Colonic mucosa (tissue), 4 donors: ENCODE measurements around the gene ZNF79. TPM values are rescaled to one million over a fixed set of nuclear protein-coding genes. Genes with fewer than 3 reads are reported as not detected.

Experiments used
- DNase-seq: peaks from one replicate; pipeline ENCODE4 v3.0.0-alpha.2; 2020
- H3K27ac ChIP-seq: fragments of 200-600 bp; one replicate; pipeline ENCODE4 v1.8.0; 2021
- H3K27me3 ChIP-seq: fragments of 200-600 bp; one replicate; pipeline ENCODE4 v1.8.0; 2021
- H3K36me3 ChIP-seq: fragments of 200-600 bp; one replicate; pipeline ENCODE4 v1.8.0; 2021
- H3K4me1 ChIP-seq: fragments of 200-600 bp; one replicate; pipeline ENCODE4 v1.8.0; 2021; ENCODE audit warnings: mild to moderate bottlenecking
- H3K4me3 ChIP-seq: fragments of 200-600 bp; one replicate; pipeline ENCODE4 v1.8.0; 2021
- H3K9ac ChIP-seq, 2 donors: one replicate each; pipeline ENCODE4 v1.7.0; 2013; ENCODE audit warnings: control low read depth in 2 of 2, low read depth in 2 of 2, low read length in 2 of 2
- H3K9me3 ChIP-seq: fragments of 200-600 bp; one replicate; pipeline ENCODE4 v1.8.0; 2021
- CTCF ChIP-seq: fragments of 200-600 bp; IDR thresholded peaks from one replicate; pipeline ENCODE4 v1.8.0; 2022; ENCODE audit warnings: antibody characterized with exemption, mild to moderate bottlenecking
- intact Hi-C: fragments of 100-400 bp; cut with DNase I; formaldehyde crosslinking; loops from one replicate; pipeline ENCODE4 v1.14.1; 2022
- total RNA-seq, 2 donors: library from RNA; stranded (reverse); fragmentation: NEBNext Ultra II Directional in 1 of 2; extraction: Animal tissue kit (Norgen Biotek cat#: 25700) in 1 of 2; gene quantifications; one replicate each; pipeline ENCODE4 v1.2.1, GENCODE V29; 2021
- donor health status: healthy.
- donor health status: DM: no; HTN: no; CAD: no.
- donor health status: DM: no; HTN: no; CAD: no.

Gene ZNF79
- total RNA-seq, 2 donors from 2014 or later, result 5.8 to 6.4 TPM

GRCh38 chr9:127491516-127491915, 67.3 kb downstream of the ZNF79 start:
- no peak overlapping the region for H3K4me3 ChIP-seq
- no peaks in the 10 kb centered on the region for H3K9me3 ChIP-seq
- intact Hi-C loops, result no loop called here
- TF ChIP-seq CTCF, result no peak
- H3K27me3 ChIP-seq, result no peaks in the 10 kb centered on the region
- no peak overlapping the region for H3K9ac ChIP-seq
- peaks cover 3% of the 10 kb centered on the region for H3K4me1 ChIP-seq
- no peak for DNase-seq
- no peak overlapping the region for H3K27ac ChIP-seq
- H3K36me3 ChIP-seq, result no peaks in the 10 kb centered on the region

GRCh38 chr9:127492616-127493015, 68.4 kb downstream of the ZNF79 start:
- no peaks in the 10 kb centered on the region for H3K9me3 ChIP-seq
- no peak for TF ChIP-seq CTCF
- H3K9ac ChIP-seq, result no peak overlapping the region
- H3K36me3 ChIP-seq, result no peaks in the 10 kb centered on the region
- H3K27me3 ChIP-seq, result no peaks in the 10 kb centered on the region
- intact Hi-C loops, result no loop called here
- no peak for DNase-seq
- peaks cover 3% of the 10 kb centered on the region for H3K4me1 ChIP-seq
- H3K4me3 ChIP-seq, result no peak overlapping the region
- no peak overlapping the region for H3K27ac ChIP-seq

GRCh38 chr9:127493592-127494303, 69.6 kb downstream of the ZNF79 start:
- Histone ChIP-seq H3K27ac (no peak overlapping the region), H3K36me3 (no peaks in the 10 kb centered on the region), H3K9ac (no peak overlapping the region), H3K4me1 (peaks cover 3% of the 10 kb centered on the region), H3K4me3 (no peak overlapping the region), H3K27me3 (no peaks in the 10 kb centered on the region), H3K9me3 (no peaks in the 10 kb centered on the region)
- no peak for TF ChIP-seq CTCF
- DNase-seq, result no peak
- intact Hi-C loops, result no loop called here

GRCh38 chr9:127494304-127494702, 70.1 kb downstream of the ZNF79 start:
- intact Hi-C loops, result no loop called here

More at GRCh38 chr9:127494304-127494702, 70.1 kb downstream of the ZNF79 start:
- Histone ChIP-seq H3K27ac (no peak overlapping the region), H3K4me3 (no peak overlapping the region), H3K9me3 (no peaks in the 10 kb centered on the region), H3K36me3 (no peaks in the 10 kb centered on the region), H3K27me3 (no peaks in the 10 kb centered on the region), H3K9ac (no peak overlapping the region), H3K4me1 (peaks cover 3% of the 10 kb centered on the region)
- DNase-seq, result no peak
- TF ChIP-seq CTCF, result no peak

Other genes with a start within 250 kb of the ZNF79 start
- gene GARNL3, start 159.6 kb upstream of the ZNF79 start, total RNA-seq, result 1 to 10 TPM; 4.1 to 5.1 TPM
- gene SLC2A8, start 27.2 kb upstream of the ZNF79 start, total RNA-seq, result 10 to 100 TPM; 20.4 to 33.6 TPM
- 100 to 1,000 TPM; 916 to 973 TPM for gene RPL12, start 27.0 kb downstream of the ZNF79 start, total RNA-seq
- gene LRSAM1, start 27.1 kb downstream of the ZNF79 start, total RNA-seq, result 10 to 100 TPM; 14.7 to 15.6 TPM
- gene STXBP1, start 187.9 kb downstream of the ZNF79 start, total RNA-seq, result 10 to 100 TPM in 1 of 2 donors, 1 to 10 TPM in 1; 8.2 to 15.8 TPM